HEK293 (cell line): ENCODE measurements around the gene IFNL1.
A peak's percentile ranks its signal among the peaks of the same experiment; 100 is the strongest.

Experiments used
- BCL11B ChIP-seq: fragments of 450-650 bp; formaldehyde crosslinking; IDR thresholded peaks from 2 replicates; pipeline ENCODE4 v1.5.1; 2016; ENCODE audit warnings: low read depth, missing biosample characterization, missing genetic modification characterization
- MEIS1 ChIP-seq: sonication (generic); formaldehyde crosslinking; IDR thresholded peaks from 2 replicates; pipeline ENCODE4 v1.8.1; 2022; ENCODE audit warnings: missing genetic modification reagents, mild to moderate bottlenecking, borderline replicate concordance
- SALL2 ChIP-seq: fragments of 450-650 bp; formaldehyde crosslinking; IDR thresholded peaks from 2 replicates; pipeline ENCODE4 v1.5.0; 2017; ENCODE audit warnings: missing biosample characterization, mild to moderate bottlenecking, missing genetic modification characterization, borderline replicate concordance
- ZNF473 ChIP-seq: fragments of 450-650 bp; formaldehyde crosslinking; IDR thresholded peaks from 2 replicates; pipeline ENCODE4 v1.5.1; 2017; ENCODE audit warnings: missing biosample characterization, missing genetic modification characterization
- ZNF501 ChIP-seq: fragments of 450-650 bp; formaldehyde crosslinking; IDR thresholded peaks from 2 replicates; pipeline ENCODE4 v1.5.1; 2016; ENCODE audit warnings: missing biosample characterization, missing genetic modification characterization
- ZNF548 ChIP-seq: fragments of 450-650 bp; formaldehyde crosslinking; IDR thresholded peaks from 2 replicates; pipeline ENCODE4 v1.5.1; 2016; ENCODE audit warnings: missing biosample characterization, missing genetic modification characterization
- ZNF677 ChIP-seq: fragments of 450-650 bp; IDR thresholded peaks from 2 replicates; pipeline ENCODE4 v1.5.0; 2018; ENCODE audit warnings: missing biosample characterization, mild to moderate bottlenecking, missing genetic modification characterization, moderate library complexity
- TF ChIP-seq, protein P1 (sequence below): fragments of 450-650 bp; formaldehyde crosslinking; IDR thresholded peaks from 2 replicates; pipeline ENCODE4 v1.5.1; 2016; ENCODE audit warnings: missing biosample characterization, missing genetic modification characterization
- TF ChIP-seq, protein P2 (sequence below): fragments of 450-650 bp; formaldehyde crosslinking; conservative IDR thresholded peaks from 2 replicates; pipeline ENCODE4 v1.5.1; 2016; ENCODE audit warnings: low read depth, missing biosample characterization, missing genetic modification characterization

DNA sequence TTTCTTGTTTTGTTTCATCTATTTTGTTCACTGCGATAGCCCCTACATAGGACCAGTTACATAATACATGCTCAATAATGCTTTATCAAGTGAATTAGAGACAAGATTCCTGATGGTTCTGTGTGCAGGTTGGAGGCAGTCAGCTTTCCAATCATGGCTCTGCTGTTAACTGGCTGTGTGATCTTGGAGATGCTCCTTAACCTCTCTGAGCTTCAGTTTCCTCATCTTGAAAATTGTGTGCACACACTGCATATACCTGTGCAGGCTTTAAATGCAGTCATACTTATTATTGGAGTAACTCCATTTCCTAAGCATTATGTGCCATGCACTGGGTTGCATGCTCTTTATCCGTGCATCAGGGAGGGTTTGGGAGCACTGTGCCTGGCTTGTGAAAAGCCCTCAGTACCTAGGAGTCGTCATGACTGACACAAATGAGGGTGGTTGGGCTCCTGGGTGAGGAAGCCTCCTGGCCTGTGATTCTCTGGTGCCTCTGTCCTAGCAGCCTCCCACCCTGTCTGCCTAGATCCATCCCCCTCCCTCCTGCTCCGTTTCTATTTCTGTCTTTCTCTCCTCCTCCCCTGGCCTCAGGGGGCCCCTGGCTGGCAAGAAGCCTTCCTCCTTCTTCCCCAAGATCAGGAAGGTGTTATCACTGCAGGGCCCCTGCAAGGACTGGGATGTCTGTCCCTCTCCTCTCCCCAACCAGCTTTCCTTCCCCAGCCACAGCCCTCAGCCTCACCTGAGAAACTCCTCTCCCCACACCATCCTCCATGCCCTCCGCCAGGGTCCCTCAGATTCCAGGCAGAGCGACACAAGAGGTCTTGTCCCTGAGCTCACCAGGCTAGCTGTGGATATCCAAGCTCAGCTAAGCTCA, 8.7 kb downstream of the IFNL1 start:
- TF ChIP-seq, protein P1, sequence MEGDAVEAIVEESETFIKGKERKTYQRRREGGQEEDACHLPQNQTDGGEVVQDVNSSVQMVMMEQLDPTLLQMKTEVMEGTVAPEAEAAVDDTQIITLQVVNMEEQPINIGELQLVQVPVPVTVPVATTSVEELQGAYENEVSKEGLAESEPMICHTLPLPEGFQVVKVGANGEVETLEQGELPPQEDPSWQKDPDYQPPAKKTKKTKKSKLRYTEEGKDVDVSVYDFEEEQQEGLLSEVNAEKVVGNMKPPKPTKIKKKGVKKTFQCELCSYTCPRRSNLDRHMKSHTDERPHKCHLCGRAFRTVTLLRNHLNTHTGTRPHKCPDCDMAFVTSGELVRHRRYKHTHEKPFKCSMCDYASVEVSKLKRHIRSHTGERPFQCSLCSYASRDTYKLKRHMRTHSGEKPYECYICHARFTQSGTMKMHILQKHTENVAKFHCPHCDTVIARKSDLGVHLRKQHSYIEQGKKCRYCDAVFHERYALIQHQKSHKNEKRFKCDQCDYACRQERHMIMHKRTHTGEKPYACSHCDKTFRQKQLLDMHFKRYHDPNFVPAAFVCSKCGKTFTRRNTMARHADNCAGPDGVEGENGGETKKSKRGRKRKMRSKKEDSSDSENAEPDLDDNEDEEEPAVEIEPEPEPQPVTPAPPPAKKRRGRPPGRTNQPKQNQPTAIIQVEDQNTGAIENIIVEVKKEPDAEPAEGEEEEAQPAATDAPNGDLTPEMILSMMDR: no peak
- TF ChIP-seq ZNF677 (tag by site-specific recombination) (no peak), BCL11B (tag by site-specific recombination) (no peak), ZNF501 (0 out of 2 replicates have a peak, but pooled peaks have one; percentile 30), MEIS1 (CRISPR knock-in tag) (no peak), ZNF473 (tag by site-specific recombination) (no peak), SALL2 (no peak), ZNF548 (no peak)
- TF ChIP-seq, protein P2, sequence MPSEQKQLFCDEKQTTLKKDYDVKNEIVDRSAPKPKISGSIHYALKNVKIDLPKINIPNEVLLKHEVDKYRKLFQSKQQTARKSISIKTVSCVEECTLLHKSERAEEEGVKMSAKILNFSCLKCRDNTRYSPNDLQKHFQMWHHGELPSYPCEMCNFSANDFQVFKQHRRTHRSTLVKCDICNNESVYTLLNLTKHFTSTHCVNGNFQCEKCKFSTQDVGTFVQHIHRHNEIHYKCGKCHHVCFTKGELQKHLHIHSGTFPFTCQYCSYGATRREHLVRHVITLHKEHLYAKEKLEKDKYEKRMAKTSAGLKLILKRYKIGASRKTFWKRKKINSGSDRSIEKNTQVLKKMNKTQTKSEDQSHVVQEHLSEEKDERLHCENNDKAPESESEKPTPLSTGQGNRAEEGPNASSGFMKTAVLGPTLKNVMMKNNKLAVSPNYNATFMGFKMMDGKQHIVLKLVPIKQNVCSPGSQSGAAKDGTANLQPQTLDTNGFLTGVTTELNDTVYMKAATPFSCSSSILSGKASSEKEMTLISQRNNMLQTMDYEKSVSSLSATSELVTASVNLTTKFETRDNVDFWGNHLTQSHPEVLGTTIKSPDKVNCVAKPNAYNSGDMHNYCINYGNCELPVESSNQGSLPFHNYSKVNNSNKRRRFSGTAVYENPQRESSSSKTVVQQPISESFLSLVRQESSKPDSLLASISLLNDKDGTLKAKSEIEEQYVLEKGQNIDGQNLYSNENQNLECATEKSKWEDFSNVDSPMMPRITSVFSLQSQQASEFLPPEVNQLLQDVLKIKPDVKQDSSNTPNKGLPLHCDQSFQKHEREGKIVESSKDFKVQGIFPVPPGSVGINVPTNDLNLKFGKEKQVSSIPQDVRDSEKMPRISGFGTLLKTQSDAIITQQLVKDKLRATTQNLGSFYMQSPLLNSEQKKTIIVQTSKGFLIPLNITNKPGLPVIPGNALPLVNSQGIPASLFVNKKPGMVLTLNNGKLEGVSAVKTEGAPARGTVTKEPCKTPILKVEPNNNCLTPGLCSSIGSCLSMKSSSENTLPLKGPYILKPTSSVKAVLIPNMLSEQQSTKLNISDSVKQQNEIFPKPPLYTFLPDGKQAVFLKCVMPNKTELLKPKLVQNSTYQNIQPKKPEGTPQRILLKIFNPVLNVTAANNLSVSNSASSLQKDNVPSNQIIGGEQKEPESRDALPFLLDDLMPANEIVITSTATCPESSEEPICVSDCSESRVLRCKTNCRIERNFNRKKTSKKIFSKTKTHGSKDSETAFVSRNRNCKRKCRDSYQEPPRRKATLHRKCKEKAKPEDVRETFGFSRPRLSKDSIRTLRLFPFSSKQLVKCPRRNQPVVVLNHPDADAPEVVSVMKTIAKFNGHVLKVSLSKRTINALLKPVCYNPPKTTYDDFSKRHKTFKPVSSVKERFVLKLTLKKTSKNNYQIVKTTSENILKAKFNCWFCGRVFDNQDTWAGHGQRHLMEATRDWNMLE (tag by site-specific recombination): no peak
